GM23248 (cell line): ENCODE measurements around the gene HSD17B2. TPM values are rescaled to one million over a fixed set of nuclear protein-coding genes. Genes with fewer than 3 reads are reported as not detected.
"Not testable (repeated sequence)": the region's sequence is repeated elsewhere in the genome, so short reads cannot be mapped to it uniquely, and the experiment has no call there.

Source experiments
- DNase-seq: peaks from one replicate; pipeline ENCODE4 v3.0.0-alpha.2; 2015
- H2AFZ ChIP-seq: fragments of 200-600 bp; sonication (generic); 2 replicates; pipeline ENCODE4 v1.6.1; 2016; ENCODE audit warnings: antibody characterized with exemption
- H3F3A ChIP-seq: fragments of 200-600 bp; sonication (generic); 2 replicates; pipeline ENCODE4 v1.6.1; 2016; ENCODE audit warnings: mild to moderate bottlenecking, antibody characterized with exemption, mixed run types; ENCODE audit not compliant: insufficient read depth
- H3K27ac ChIP-seq: fragments of 200-600 bp; sonication (generic); 2 replicates; pipeline ENCODE4 v1.5.1; 2016; ENCODE audit warnings: mild to moderate bottlenecking
- H3K27me3 ChIP-seq: fragments of 200-600 bp; sonication (generic); replicated peaks from 2 replicates; pipeline ENCODE4 v1.6.1; 2016; ENCODE audit warnings: mild to moderate bottlenecking; ENCODE audit not compliant: insufficient read depth
- H3K36me3 ChIP-seq: fragments of 200-600 bp; sonication (generic); 2 replicates; pipeline ENCODE4 v1.6.1; 2016; ENCODE audit warnings: low read depth, mild to moderate bottlenecking
- H3K4me1 ChIP-seq: fragments of 200-600 bp; sonication (generic); 2 replicates; pipeline ENCODE4 v1.6.1; 2016; ENCODE audit warnings: mild to moderate bottlenecking; ENCODE audit not compliant: insufficient read depth
- H3K4me2 ChIP-seq: fragments of 200-600 bp; sonication (generic); one replicate; pipeline ENCODE4 v1.6.1; 2016; ENCODE audit warnings: mild to moderate bottlenecking; ENCODE audit not compliant: unreplicated experiment
- H3K4me3 ChIP-seq: fragments of 200-600 bp; sonication (generic); 2 replicates; pipeline ENCODE4 v1.5.1; 2016; ENCODE audit warnings: mild to moderate bottlenecking
- H3K79me2 ChIP-seq: fragments of 200-600 bp; sonication (generic); 2 replicates; pipeline ENCODE4 v1.6.1; 2016; ENCODE audit warnings: mild to moderate bottlenecking; ENCODE audit not compliant: insufficient read depth
- H3K9ac ChIP-seq: fragments of 200-600 bp; sonication (generic); 2 replicates; pipeline ENCODE4 v1.6.1; 2016; ENCODE audit warnings: mild to moderate bottlenecking
- H3K9me2 ChIP-seq: fragments of 200-600 bp; sonication (generic); 2 replicates; pipeline ENCODE4 v1.6.1; 2016; ENCODE audit warnings: mixed run types, mild to moderate bottlenecking, moderate library complexity; ENCODE audit not compliant: insufficient read depth
- H3K9me3 ChIP-seq: fragments of 200-600 bp; sonication (generic); one replicate; pipeline ENCODE4 v1.6.1; 2017; ENCODE audit warnings: low read depth
- H4K20me1 ChIP-seq: fragments of 200-600 bp; sonication (generic); 2 replicates; pipeline ENCODE4 v1.6.0; 2016; ENCODE audit not compliant: insufficient read depth
- EZH2 ChIP-seq: fragments of 200-600 bp; sonication (generic); IDR thresholded peaks from 2 replicates; pipeline ENCODE4 v1.6.1; 2018; ENCODE audit warnings: antibody characterized with exemption, mild to moderate bottlenecking; ENCODE audit not compliant: insufficient read depth, poor library complexity, severe bottlenecking
- EZH2phosphoT487 ChIP-seq: fragments of 200-600 bp; sonication (generic); IDR thresholded peaks from 2 replicates; pipeline ENCODE4 v1.6.1; 2018; ENCODE audit warnings: antibody characterized with exemption, moderate library complexity, mild to moderate bottlenecking, low read depth; ENCODE audit not compliant: insufficient read depth
- WGBS, 2 experiments: methylation state at CpG; one replicate each; pipeline ENCODE4 v1.1.6; 2015 to 2017; ENCODE audit warnings: low lambda C conversion rate in 2 of 2, low coverage in 1 of 2; ENCODE audit errors: missing lambda C conversion rate in 2 of 2; 5-methylcytosine and 5-hydroxymethylcytosine counted together
- in situ Hi-C: fragments of 300-500 bp; cut with MboI; formaldehyde crosslinking; loops from 2 replicates; pipeline ENCODE4 v1.15.0; 2020
- polyA plus RNA-seq: library from polyadenylated mRNA; unstranded; fragments of >200 nt; fragmentation: Nextera tagmentation; extraction: Ambion mirVana; gene quantifications from 2 replicates; pipeline ENCODE4 v1.2.1, GENCODE V29; 2016
- total RNA-seq: library from RNA; depleted of rRNA; stranded (reverse); fragments of >200 nt; shearing (Covaris generic); gene quantifications from 2 replicates; pipeline ENCODE4 v1.2.3, GENCODE V29; 2014

Gene HSD17B2
- total and polyA plus RNA-seq, 2 experiments from 2014 or later, result not detected

DNA sequence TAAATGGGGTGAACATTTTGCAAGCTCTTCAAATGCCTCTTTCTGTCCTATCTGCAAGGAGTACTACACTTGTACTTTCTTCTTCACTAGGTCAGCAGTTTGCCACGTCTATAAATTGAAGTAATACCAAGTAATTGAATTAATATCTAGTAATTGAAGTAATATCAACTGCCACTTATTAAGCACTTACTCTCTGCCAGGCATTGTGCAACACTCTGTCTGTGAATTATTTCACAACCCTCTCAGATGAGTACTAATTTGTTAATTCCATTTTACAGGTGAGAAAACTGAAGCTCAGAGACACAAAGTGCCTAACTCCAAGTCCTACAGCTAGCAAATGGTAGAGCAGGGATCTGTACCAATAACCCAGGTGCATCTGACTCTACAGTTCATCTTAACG is 27.9 kb upstream of the HSD17B2 start:
- Histone ChIP-seq H4K20me1 (no peaks in the 10 kb centered on the region), H3K27me3 (no peaks in the 10 kb centered on the region; the same call in 1 of the 2 replicates), H3K79me2 (no peaks in the 10 kb centered on the region), H3K9ac (no peak overlapping the region), H3K4me2 (no peak overlapping the region), H2AFZ (no peak overlapping the region), H3K9me3 (no peaks in the 10 kb centered on the region), H3K36me3 (no peaks in the 10 kb centered on the region), H3F3A (no peaks in the 10 kb centered on the region), H3K9me2 (no peaks in the 10 kb centered on the region), H3K27ac (no peak overlapping the region), H3K4me1 (no peaks in the 10 kb centered on the region), H3K4me3 (no peak overlapping the region)
- 33 to 40% methylated on average over 2 of the region's 2 CpGs for whole genome bisulfite sequencing, 2 experiments
- no peak for TF ChIP-seq EZH2phosphoT487
- TF ChIP-seq EZH2, result no peak
- no peak for DNase-seq
- in situ Hi-C loops, result no loop called here

DNA sequence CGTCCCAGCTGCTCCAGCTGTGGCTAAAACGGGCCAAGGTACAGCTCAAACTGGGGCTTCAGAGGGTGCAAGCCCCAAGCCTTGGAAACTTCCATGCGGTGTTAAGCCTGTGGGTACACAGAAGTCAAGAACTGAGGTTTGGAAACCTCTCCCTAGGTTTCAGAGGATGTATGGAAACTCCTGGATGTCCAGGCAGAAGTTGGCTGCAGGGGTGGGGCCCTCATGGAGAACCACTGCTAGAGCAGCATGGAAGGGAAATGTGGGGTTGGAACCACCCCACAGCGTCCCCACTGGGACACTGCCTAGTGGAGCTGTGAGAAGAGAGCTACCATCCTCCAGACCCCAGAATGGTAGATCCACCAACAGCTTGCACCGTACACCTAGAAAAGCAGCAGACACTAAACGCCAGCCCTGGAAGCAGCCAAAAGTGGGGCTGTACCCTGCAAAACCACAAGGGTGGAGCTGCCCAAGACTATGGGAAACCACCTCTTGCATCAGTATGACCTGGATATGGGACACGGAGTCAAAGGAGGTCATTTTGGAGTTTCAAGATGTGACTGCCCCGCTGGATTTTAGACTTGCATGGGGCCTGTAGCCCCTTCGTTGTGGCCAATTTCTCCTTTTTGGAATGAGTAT is 26.0 kb upstream of the HSD17B2 start:
- no peak overlapping the region for H3K4me3 ChIP-seq
- no peaks in the 10 kb centered on the region for H3K9me3 ChIP-seq
- no peak overlapping the region for H2AFZ ChIP-seq
- TF ChIP-seq EZH2, result no peak
- H3K79me2 ChIP-seq, result no peaks in the 10 kb centered on the region
- no peak overlapping the region for H3K4me2 ChIP-seq
- H3K27me3 ChIP-seq, result peaks cover 3% of the 10 kb centered on the region; the same call in 1 of the 2 replicates
- H4K20me1 ChIP-seq, result no peaks in the 10 kb centered on the region
- H3K36me3 ChIP-seq, result no peaks in the 10 kb centered on the region
- no peaks in the 10 kb centered on the region for H3K4me1 ChIP-seq
- H3K9me2 ChIP-seq, result no peaks in the 10 kb centered on the region
- in situ Hi-C loops, result no loop called here
- no peaks in the 10 kb centered on the region for H3F3A ChIP-seq
- DNase-seq, result no peak
- WGBS, 2 experiments, result 48 to 52% methylated on average over 9 of the region's 9 CpGs
- no peak overlapping the region for H3K9ac ChIP-seq
- no peak overlapping the region for H3K27ac ChIP-seq

DNA sequence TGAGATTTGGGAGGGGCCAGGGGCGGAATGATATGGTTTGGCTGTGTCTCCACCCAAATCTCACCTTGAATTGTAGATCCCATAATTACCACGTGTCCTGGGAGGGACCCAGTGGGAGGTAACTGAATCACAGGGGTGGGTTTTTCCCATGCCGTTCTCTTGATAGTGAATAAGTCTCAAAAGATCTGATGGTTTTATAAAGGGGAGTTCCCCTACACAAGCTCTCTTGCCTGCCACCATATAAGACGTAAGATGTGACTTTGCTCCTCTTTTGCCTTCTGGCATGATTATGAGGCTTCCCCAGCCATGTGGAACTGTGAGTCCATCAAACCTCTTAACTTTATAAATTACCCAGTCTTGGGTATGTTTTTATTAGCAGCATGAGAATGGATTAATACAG is 25.3 kb upstream of the HSD17B2 start:
- H3F3A ChIP-seq, H3K4me3 ChIP-seq, DNase-seq, H4K20me1 ChIP-seq, H3K9me3 ChIP-seq, H3K9me2 ChIP-seq, in situ Hi-C loops, H3K36me3 ChIP-seq, H2AFZ ChIP-seq, H3K27me3 ChIP-seq, H3K4me2 ChIP-seq, H3K9ac ChIP-seq, H3K4me1 ChIP-seq, H3K79me2 ChIP-seq, H3K27ac ChIP-seq: not testable (repeated sequence)
- 45 to 48% methylated on average over 4 of the region's 4 CpGs for WGBS, 2 experiments

DNA sequence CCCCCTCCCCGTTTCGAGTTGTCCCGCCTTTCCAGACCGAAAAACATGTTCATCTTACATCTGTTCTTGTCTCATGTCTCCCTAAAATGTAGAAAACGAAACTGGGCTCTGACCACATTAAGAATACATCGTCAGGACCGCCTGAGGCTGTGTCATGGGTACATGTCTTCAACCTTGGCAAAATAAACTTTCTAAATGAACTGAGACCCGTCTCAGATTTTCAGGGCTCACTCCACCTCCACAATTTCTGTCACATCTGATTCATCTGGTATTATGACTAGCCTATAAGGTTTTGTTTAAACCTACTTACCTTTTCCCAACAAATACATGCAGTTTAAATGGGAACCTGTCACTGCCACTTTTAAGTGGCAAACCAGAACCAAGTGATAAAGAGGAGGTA is 24.4 kb upstream of the HSD17B2 start:
- no peaks in the 10 kb centered on the region for H3K9me2 ChIP-seq
- in situ Hi-C loops, result no loop called here
- no peak overlapping the region for H3K4me3 ChIP-seq
- H2AFZ ChIP-seq, result no peak overlapping the region
- no peaks in the 10 kb centered on the region for H3K4me1 ChIP-seq
- H3K9me3 ChIP-seq, result no peaks in the 10 kb centered on the region
- H3K36me3 ChIP-seq, result no peaks in the 10 kb centered on the region
- 50 to 53% methylated on average over 8 of the region's 8 CpGs for WGBS, 2 experiments
- no peak overlapping the region for H3K27ac ChIP-seq
- no peak for TF ChIP-seq EZH2
- no peak for TF ChIP-seq EZH2phosphoT487
- H4K20me1 ChIP-seq, result no peaks in the 10 kb centered on the region
- H3K9ac ChIP-seq, result no peak overlapping the region
- peaks cover under 1% of the 10 kb centered on the region; the same call in 1 of the 2 replicates for H3F3A ChIP-seq
- no peak overlapping the region for H3K4me2 ChIP-seq
- no peak for DNase-seq
- H3K79me2 ChIP-seq, result no peaks in the 10 kb centered on the region
- H3K27me3 ChIP-seq, result peaks cover 3% of the 10 kb centered on the region; the same call in 1 of the 2 replicates

GRCh38 chr16:82011199-82011641 is 23.8 kb upstream of the HSD17B2 start, which contains the start of gene SDR42E1:
Gene SDR42E1 (minus strand): TSS chr16:82011470. CDS start chr16:82000858, 10,612 bp downstream.
- Histone ChIP-seq H3K9ac (no peak within 1 kb of the TSS), H2AFZ (no peak within 1 kb of the TSS), H4K20me1 (no peaks in the 10 kb centered on the region), H3K9me3 (no peaks in the 10 kb centered on the region), H3K9me2 (no peaks in the 10 kb centered on the region), H3K27ac (no peak within 1 kb of the TSS), H3K36me3 (no peaks in the 10 kb centered on the region), H3K79me2 (no peaks in the 10 kb centered on the region), H3K27me3 (peaks cover 3% of the 10 kb centered on the region; the same call in 1 of the 2 replicates), H3K4me2 (no peak within 1 kb of the TSS), H3K4me3 (no peak within 1 kb of the TSS), H3K4me1 (0 out of 2 replicates have a peak, but pooled peaks cover 3% of the 10 kb centered on the region), H3F3A (peaks cover 6% of the 10 kb centered on the region)
- in situ Hi-C loops, result no loop called here
- TF ChIP-seq EZH2 (no peak), EZH2phosphoT487 (no peak)
- no peak for DNase-seq
- 33 to 42% methylated on average over 19 to 27 of the region's 32 CpGs for WGBS, 2 experiments
